Upper lobe of left lung (tissue), 4 donors: ENCODE data around the gene SH3GL2.

Source experiments
- POLR2A ChIP-seq, 4 donors: fragments of 450-650 bp; IDR thresholded peaks; one replicate each; pipeline ENCODE4 v1.5.1; 2016 to 2017; ENCODE audit warnings: antibody characterized with exemption in 4 of 4, mild to moderate bottlenecking in 2 of 4
- TF ChIP-seq, protein P1 (sequence below), 6 experiments: fragments of 450-650 bp in 4 of 6; fragments of 200-600 bp in 2 of 6; sonication (generic) in 2 of 6; IDR thresholded peaks; one replicate each; pipeline ENCODE4 v1.5.1; 2016 to 2019; ENCODE audit warnings: antibody characterized with exemption in 6 of 6

DNA sequence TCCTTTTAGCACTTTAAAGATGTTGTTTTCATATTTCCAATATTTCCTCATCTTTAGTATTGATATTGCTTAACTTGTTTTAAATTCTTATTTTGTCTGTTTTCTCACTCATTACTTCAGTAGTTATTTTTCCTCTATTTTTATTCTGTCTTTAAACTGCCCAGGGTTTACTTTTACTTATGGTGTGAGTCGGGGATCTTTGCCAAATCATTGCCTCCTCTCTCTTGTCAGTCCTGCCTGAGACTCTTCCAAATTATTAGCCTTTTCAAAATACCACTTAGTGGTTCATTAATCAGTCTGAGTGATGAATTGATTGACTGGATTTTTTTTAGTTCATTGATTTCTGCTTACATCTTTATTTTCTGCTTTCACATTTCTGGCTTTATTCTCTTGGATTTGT lies 72.9 kb downstream of the SH3GL2 start:
- TF ChIP-seq, protein P1, sequence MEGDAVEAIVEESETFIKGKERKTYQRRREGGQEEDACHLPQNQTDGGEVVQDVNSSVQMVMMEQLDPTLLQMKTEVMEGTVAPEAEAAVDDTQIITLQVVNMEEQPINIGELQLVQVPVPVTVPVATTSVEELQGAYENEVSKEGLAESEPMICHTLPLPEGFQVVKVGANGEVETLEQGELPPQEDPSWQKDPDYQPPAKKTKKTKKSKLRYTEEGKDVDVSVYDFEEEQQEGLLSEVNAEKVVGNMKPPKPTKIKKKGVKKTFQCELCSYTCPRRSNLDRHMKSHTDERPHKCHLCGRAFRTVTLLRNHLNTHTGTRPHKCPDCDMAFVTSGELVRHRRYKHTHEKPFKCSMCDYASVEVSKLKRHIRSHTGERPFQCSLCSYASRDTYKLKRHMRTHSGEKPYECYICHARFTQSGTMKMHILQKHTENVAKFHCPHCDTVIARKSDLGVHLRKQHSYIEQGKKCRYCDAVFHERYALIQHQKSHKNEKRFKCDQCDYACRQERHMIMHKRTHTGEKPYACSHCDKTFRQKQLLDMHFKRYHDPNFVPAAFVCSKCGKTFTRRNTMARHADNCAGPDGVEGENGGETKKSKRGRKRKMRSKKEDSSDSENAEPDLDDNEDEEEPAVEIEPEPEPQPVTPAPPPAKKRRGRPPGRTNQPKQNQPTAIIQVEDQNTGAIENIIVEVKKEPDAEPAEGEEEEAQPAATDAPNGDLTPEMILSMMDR (IDR thresholded peaks at IDR 0.05) = no peak
- no peak for TF ChIP-seq POLR2A (IDR thresholded peaks at IDR 0.05)
